CD4-positive, alpha-beta T cell treated with Interleukin-12 subunit alpha and Interleukin-12 subunit beta, for 1 hour (primary cell): ENCODE data around the gene PTPRN2.
"Not testable (repeated sequence)": the region's sequence is repeated elsewhere in the genome, so short reads cannot be mapped to it uniquely, and the experiment has no call there.

Experiments
- DNase-seq: peaks from one replicate; pipeline ENCODE4 v3.0.0-alpha.2; 2020

Gene PTPRN2

DNA sequence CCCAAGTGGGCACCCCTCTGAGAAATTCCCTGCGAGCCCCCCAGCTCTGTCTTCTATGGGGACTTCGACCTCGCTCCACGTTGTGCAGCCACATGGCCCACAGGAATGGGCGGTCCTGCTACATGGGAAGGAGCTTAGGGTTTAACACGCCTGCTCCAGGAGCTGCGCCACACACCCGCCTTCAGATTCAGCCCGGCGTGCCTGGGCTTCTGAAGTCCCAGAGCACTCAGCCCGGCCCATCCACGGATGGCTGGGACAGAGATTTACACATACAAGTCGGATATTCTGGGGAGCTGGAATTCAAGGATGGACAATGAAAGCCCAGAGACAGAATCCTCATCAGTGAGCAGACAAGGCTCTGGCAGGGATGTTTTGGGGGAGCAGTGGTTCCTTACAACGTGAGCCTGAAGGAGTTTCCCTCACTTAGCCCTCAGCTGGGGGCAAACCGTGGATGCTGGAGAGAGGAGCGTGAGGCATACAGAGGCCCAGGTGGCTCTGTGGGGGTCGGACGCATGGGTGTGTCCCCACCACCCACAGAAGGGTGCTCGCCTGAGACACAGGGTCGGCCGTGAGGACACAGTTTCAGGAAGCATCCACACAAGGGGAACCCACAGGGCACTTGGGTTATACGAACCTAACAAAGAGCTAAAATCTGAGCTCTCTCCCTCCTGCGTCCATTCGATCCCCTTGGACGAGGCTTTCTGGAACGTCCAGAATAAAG is 877.9 kb downstream of the PTPRN2 start:
- no peak for DNase-seq

DNA sequence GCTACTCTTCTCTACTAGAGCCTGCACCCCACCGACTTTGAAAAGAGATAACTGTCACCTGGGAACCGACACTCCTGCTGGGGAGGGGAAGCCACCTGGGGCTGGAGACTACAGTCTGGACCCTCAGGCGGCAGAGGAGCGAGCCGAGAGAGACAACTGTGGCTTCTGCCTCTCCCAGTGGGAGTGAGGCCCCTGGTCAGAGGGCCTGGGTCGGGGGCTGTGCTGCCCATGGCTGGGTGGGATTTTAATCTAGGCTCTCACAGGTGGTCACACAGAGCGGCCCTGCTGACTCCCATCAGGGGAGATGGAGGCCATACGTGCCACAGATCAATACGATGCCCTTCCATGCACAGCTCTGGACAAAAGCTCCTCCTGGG is 878.7 kb downstream of the PTPRN2 start:
- no peak for DNase-seq

DNA sequence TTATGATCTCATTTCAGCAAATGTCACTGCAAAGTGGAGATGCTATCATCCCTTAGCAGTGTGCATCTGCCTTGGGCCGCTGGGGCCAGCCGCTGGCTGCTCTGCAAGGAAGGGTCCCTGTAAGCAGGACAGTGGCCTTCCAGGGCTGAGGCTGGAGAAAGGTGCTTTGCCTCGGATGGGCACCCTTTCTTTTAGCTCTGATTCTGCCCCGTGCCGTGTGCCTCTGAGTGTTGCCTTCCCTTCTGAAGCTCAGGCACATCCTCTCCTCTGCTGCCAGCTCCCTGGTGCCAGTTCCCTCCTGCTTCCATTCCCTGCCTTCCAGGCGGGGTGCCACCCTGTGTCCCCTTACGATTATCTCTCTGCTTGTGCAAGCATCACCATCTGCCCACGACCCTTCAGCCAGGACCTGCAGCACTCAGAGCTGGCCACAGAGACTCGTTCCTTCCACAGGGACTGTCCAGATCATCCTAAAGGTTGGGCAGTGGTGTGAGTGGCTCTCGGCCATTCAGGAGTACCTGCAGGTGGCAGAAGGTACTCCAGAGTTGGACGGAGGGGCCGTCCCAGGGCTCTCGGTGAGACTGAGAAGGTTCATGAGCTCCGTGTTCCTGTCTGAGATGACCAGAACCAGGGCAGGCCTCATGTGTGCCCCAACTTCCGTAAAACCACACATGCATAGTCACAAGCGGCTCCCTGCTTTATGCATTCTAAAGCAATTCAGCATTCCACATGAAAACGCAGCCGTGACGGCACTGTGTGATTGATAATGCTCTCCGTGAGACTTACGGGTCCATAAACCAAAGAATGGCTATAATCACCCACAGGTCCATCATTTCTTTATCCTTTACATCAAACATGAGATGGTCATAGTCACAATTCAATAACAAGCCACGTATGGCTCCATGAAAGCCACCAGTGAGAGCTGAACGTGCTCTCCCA is 879.4 kb downstream of the PTPRN2 start:
- DNase-seq, result no peak

DNA sequence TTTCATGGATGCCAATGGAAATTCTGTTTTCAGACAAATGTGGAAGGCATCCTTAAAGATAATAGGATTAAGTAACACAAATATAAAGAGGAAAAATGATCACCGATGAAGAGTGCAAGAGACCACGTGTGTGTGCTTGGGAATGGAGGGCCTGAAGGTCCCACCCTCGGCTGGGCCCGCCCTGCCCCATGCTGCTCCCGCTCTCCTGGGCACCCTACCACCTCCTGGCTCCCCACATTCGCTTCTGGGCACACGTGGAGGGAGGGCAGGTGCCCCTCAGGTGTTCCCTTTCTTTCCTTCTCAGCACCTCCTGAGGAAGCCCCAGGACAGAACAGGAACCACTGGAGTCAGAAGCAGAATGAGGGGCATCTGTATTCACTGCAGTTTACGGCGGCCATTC is 883.3 kb downstream of the PTPRN2 start:
- DNase-seq, result no peak

DNA sequence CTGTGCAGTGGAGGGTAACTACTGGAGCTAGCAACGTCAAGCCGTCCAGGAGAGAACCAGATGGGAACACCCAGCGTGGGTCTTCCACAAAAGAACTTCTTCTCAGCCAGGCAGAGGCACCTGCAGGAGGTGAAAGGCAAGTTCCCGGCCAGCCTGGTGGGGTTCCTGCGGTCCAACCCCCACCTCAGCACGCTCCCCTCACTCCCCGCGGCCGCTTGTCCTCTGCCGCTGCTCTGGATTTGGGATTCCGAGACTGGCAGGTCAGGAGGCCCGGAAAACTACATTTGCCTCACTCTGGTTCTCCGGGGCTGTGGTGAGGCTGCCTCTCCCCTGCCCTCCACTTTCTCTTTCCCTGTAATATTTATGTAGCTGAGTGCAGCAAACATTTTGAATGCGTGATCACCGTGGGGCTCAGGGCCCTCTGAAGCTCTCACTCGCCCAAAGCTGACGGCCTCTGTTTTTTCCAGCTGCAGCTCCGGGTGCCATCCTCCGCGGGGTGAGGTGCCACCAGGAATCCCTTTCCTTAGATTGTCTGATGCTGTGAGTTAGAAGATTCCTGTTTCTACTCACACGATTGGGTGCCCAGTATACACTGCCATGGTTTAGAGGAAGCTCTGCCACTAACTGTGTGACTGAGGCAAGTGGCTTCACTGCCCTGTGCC is 884.0 kb downstream of the PTPRN2 start:
- DNase-seq, result no peak

GRCh38 chr7:157703131-157703530 is 884.5 kb downstream of the PTPRN2 start:
- DNase-seq, result no peak

DNA sequence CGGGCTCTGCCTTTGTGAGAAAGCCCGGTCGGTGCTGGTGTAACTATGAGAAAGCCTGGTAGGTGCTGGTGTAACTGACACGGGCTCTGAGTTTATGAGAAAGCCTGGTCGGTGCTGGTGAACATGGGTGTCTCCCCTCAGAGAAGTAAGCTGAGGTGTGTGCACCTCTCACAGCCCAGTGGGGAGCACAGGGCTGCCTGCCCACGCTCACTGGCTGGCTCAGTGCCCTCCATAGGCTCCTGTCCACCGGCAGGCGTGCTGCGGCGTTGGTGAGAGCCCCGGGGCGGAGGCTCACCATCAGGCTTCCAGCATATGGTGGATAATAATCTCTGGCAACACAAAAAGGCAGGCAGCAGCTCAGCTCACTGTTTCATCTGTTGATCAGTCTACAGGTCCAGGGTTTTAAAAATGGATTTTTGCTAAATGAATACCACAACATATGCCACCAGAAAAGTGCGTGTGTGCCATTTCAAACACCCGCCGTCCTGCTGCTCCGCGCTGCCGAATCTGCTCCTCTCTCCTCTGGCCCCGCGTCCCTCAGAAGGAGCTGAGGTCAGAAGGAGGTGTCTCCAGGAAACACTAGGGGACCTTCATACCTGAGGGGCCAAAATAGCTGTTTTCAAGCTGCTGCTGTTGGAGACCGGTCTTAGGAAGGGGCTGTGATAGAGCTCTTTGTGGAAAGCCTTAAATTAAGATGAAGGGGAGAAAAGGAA is 885.2 kb downstream of the PTPRN2 start:
- DNase-seq, result no peak

DNA sequence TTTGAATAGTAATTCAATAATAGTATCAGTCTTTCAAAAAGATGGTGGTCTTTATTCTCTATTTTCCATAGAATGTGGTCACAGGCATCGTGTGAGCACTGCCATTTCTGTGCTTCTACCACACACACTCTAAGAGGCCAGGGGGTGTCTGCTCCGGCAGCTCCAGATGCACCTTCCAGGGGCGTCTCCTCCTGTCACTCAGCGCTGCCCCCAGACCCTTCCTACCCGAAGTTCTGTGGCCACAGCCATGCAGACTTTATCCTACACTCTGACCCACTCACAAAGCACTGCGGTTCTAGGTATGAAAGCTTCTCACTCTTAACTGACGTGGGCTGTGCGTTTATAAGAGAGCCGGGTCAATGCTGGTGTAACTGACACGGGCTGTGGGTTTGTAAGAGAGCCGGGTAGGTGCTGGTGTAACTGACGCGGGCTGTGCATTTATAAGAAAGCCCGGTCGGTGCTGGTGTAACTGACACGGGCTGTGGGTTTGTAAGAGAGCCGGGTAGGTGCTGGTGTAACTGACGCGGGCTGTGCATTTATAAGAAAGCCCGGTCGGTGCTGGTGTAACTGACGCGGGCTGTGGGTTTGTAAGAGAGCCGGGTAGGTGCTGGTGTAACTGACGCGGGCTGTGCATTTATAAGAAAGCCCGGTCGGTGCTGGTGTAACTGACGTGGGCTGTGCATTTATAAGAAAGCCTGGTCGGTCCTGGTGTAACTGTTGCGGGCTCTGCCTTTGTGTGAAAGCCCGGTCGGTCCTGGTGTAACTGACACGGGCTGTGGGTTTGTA is 886.0 kb downstream of the PTPRN2 start:
- DNase-seq, result not testable (repeated sequence)

- DNase-seq, result no peak
Observed at GRCh38 chr7:157700231-157701005, 887.2 kb downstream of the PTPRN2 start.

DNA sequence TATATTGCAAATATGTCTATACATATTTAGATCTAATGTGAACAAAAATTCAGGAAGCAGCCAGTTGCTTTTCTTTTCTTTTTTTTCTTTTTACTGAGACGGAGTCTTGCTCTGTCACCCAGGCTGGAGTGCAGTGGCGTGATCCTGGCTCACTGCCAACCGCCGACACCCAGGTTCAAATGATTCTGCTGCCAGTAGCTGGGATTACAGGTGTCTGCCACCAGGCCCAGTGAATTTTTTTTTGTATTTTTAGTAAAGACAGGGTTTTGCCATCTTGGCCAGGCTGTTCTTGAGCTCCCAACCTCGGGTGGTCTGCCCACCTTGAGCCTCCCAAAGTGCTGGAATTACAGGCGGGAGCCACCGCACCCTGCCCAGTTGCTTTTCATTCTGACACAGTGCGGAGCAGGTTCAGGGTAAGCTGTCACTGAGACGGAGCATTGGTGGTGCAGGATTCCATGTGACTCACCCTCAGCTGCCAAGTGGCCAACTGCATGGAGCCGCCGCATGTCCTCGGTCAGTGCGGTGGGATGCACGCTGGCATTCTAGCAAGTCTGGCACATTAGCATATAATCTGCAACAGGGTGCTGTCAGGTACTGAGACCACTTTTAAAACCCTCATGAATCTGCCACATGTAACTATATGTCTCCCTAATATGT is 888.1 kb downstream of the PTPRN2 start:
- DNase-seq, result no peak

GRCh38 chr7:157697287-157697686 is 890.3 kb downstream of the PTPRN2 start:
- DNase-seq, result not testable (repeated sequence)

GRCh38 chr7:157695609-157696008 is 892.0 kb downstream of the PTPRN2 start:
- DNase-seq, result not testable (repeated sequence)

GRCh38 chr7:157694376-157694665 is 893.3 kb downstream of the PTPRN2 start:
- no peak for DNase-seq

DNA sequence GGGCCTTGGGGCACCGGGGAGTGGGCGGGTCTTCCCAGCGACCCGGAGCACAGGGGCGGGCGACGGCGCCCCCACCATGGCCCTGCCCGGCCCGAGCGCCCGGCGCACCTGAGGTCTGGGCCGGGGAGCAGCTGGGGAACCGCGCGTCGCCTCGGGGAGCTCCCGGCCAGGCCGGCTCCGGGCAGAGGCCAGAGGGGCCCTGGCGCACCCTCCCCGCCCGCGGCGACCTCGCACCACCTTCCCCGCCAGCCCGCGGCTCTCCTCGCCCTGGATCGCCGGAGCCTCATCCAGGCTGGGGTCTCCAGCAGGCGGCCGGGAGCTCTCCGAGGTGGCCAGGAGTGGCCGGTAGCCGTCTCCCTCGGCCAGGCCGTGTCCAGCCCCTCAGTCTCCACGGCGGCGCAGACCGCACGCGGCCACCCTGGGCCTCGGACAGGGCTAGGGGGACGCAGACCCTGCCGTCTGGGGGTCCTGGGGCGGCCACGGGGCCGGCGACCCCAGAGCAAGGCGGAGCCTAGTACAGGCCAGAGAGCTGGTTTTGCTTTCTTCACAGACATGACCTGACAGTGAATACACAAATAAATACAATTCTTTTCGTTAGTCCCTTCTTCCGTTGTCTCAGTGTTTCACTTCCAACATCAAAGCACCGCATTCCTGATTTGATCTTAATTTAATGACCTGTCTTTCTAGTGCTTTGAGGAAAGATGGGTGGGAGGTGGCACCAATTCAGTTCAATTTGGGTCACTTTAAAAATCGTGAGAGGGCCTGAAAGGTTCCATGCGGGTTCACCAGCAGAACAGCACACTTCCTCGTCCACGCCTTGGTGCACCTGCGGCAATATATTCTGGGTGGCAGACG is 893.9 kb downstream of the PTPRN2 start:
- DNase-seq, result no peak

DNA sequence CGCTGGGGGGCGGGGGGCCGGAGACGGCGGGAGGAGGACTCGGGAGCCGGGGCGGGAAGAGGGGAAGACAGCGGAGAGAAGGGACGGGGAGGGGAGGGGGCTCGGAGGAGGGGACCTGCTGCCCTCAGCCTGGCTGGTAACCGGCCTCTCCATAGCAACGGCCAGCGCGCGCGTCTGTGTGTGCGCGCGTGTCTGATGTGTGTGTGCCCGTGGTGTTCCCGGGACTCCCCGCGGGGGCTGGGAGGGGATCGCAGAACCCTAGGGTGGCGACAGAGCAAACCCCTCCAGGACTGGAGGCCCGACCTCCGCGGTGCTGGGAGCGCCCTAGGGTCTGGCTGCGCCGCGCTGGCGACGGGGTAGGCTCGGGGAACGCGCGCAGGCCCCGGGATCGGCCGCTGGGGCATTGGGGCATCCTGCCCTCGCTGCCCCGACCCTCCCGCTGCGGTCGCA is 894.5 kb downstream of the PTPRN2 start:
- no peak for DNase-seq

DNA sequence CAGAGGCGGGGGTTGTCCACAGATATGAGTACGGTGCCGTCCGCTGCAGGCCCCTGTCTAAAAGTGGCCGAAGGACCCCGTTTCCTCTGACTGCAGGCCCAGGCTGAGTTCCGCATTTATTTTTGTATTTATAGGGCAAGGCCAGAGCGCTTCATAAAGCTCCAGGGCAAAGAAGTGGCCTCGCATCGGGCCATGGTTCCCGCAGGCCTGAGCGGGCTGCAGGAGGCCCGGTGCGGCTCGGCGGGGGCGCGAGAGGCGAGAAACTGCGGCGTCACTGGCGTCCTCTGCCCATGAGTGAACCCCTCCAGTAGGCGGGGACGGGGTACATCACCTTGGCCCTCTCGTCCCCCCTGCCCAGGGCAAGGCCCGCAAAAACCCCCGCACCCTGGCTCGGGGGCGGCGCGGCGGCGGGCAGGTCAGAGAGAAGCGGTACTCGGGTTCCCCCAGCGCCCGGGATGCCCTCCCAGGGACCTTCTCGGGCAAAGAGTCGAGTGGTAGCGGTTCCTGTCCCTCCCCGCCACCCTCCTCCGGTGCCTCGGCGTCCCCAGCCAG is 895.1 kb downstream of the PTPRN2 start:
- no peak for DNase-seq

GRCh38 chr7:157691586-157692459 is 895.8 kb downstream of the PTPRN2 start:
- DNase-seq, result no peak

- no peak for DNase-seq
Observed at GRCh38 chr7:157690833-157691585, 896.6 kb downstream of the PTPRN2 start.
